Endodermal cell (in vitro differentiated cells): ENCODE data around the gene PDCD5. TPM values are rescaled to one million over a fixed set of nuclear protein-coding genes. Genes with fewer than 3 reads are reported as not detected.

Experiments
- DNase-seq: peaks from one replicate; pipeline ENCODE4 v3.0.0-alpha.2; 2017
- H3K27ac ChIP-seq: 2 replicates; pipeline ENCODE4 v1.5.1; 2013; ENCODE audit warnings: mild to moderate bottlenecking, low read depth, low read length, moderate library complexity
- H3K27me3 ChIP-seq: 2 replicates; pipeline ENCODE4 v1.6.1; 2013; ENCODE audit warnings: mild to moderate bottlenecking, low read length, moderate library complexity; ENCODE audit not compliant: insufficient read depth, control insufficient read depth, poor library complexity, severe bottlenecking
- H3K36me3 ChIP-seq: 2 replicates; pipeline ENCODE4 v1.7.0; 2013; ENCODE audit warnings: mild to moderate bottlenecking, low read length, moderate library complexity; ENCODE audit not compliant: control insufficient read depth, insufficient read depth
- H3K4me1 ChIP-seq: one replicate; pipeline ENCODE4 v1.7.0; 2013; ENCODE audit warnings: low read length; ENCODE audit not compliant: control insufficient read depth, insufficient read depth
- H3K4me3 ChIP-seq: 2 replicates; pipeline ENCODE4 v1.5.1; 2013; ENCODE audit warnings: mild to moderate bottlenecking, low read length, moderate library complexity
- H3K9ac ChIP-seq: 2 replicates; pipeline ENCODE4 v1.6.1; 2013; ENCODE audit warnings: mild to moderate bottlenecking, low read length, moderate library complexity; ENCODE audit not compliant: poor library complexity, severe bottlenecking; ENCODE audit errors: extremely low read depth
- H3K9me3 ChIP-seq: 2 replicates; pipeline ENCODE4 v1.6.1; 2013; ENCODE audit warnings: mild to moderate bottlenecking, low read length, moderate library complexity; ENCODE audit not compliant: control insufficient read depth
- H3K27ac Mint-ChIP-seq: 2 replicates; pipeline ENCODE4 v1.8.0; 2020; ENCODE audit warnings: mixed read lengths
- H3K27me3 Mint-ChIP-seq: 2 replicates; pipeline ENCODE4 v1.8.0; 2021; ENCODE audit warnings: mild to moderate bottlenecking, mixed read lengths; ENCODE audit not compliant: insufficient read depth
- H3K36me3 Mint-ChIP-seq: 2 replicates; pipeline ENCODE4 v1.8.0; 2020; ENCODE audit warnings: low read depth, mixed read lengths
- H3K4me1 Mint-ChIP-seq: 2 replicates; pipeline ENCODE4 v1.8.0; 2020; ENCODE audit warnings: mixed read lengths
- H3K4me3 Mint-ChIP-seq: 2 replicates; pipeline ENCODE4 v1.8.0; 2020; ENCODE audit warnings: mild to moderate bottlenecking, moderate library complexity, mixed read lengths
- H3K9me3 Mint-ChIP-seq: 2 replicates; pipeline ENCODE4 v1.8.0; 2020; ENCODE audit warnings: mild to moderate bottlenecking, mixed read lengths
- WGBS, 2 experiments: methylation state at CpG; one replicate each; pipeline versions ENCODE4 v1.1.5 to v1.1.7; 2013; ENCODE audit warnings: missing lambda C conversion rate in 2 of 2, mixed read lengths in 1 of 2; ENCODE audit not compliant: insufficient coverage in 1 of 2, insufficient read length in 1 of 2; 5-methylcytosine and 5-hydroxymethylcytosine counted together
- total RNA-seq, 2 donors: library from RNA; stranded (reverse); fragmentation: NEBNext Ultra II Directional in 1 of 2; extraction: Animal tissue kit (Norgen Biotek cat#: 25700) in 1 of 2; gene quantifications; 2 replicates in 1 of 2; 3 replicates in 1 of 2; pipeline ENCODE4 v1.2.1, GENCODE V29; 2021
- TF ChIP-seq, protein P1 (sequence below): fragments of 200-600 bp; sonication (generic); conservative IDR thresholded peaks from 2 replicates; pipeline ENCODE4 v1.5.0; 2021; ENCODE audit warnings: antibody characterized with exemption, mild to moderate bottlenecking

Gene PDCD5
- total RNA-seq, 2 donors from 2014 or later = 100 to 102 TPM

DNA sequence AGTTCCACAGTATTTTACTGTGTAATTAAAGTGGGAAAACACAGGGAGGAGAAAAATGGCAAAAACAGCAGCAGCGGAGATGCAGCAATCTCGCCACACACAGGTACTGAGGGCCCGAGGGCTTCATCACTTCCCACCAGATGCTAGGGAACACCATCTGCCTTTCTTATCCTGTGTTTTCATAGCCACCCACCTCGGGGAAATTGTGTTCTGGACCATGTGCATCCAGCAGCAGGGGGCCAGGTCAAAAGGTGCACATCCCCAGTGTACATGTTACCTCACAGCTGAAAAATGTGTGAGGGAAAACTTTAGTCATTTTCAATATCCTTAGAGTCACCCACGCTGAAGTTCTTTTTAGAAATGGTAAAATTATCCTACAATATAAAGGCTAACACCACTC is 30.2 kb downstream of the PDCD5 start:
- H3K36me3 Mint-ChIP-seq = peaks cover 67% of the 10 kb centered on the region
- Histone ChIP-seq H3K4me3 (no peak overlapping the region), H3K36me3 (peaks cover 71% of the 10 kb centered on the region), H3K4me1 (no peaks in the 10 kb centered on the region), H3K27me3 (no peaks in the 10 kb centered on the region), H3K9me3 (no peaks in the 10 kb centered on the region), H3K27ac (no peak overlapping the region), H3K9ac (no peak overlapping the region)
- TF ChIP-seq, protein P1, sequence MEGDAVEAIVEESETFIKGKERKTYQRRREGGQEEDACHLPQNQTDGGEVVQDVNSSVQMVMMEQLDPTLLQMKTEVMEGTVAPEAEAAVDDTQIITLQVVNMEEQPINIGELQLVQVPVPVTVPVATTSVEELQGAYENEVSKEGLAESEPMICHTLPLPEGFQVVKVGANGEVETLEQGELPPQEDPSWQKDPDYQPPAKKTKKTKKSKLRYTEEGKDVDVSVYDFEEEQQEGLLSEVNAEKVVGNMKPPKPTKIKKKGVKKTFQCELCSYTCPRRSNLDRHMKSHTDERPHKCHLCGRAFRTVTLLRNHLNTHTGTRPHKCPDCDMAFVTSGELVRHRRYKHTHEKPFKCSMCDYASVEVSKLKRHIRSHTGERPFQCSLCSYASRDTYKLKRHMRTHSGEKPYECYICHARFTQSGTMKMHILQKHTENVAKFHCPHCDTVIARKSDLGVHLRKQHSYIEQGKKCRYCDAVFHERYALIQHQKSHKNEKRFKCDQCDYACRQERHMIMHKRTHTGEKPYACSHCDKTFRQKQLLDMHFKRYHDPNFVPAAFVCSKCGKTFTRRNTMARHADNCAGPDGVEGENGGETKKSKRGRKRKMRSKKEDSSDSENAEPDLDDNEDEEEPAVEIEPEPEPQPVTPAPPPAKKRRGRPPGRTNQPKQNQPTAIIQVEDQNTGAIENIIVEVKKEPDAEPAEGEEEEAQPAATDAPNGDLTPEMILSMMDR = no peak
- no peaks in the 10 kb centered on the region for H3K27me3 Mint-ChIP-seq
- no peak overlapping the region for H3K27ac Mint-ChIP-seq
- no peak overlapping the region for H3K4me3 Mint-ChIP-seq
- H3K9me3 Mint-ChIP-seq = peaks cover 5% of the 10 kb centered on the region
- 82 to 93% methylated on average over 2 to 5 of the region's 5 CpGs for WGBS, 2 experiments
- no peak for DNase-seq
- no peaks in the 10 kb centered on the region for H3K4me1 Mint-ChIP-seq

DNA sequence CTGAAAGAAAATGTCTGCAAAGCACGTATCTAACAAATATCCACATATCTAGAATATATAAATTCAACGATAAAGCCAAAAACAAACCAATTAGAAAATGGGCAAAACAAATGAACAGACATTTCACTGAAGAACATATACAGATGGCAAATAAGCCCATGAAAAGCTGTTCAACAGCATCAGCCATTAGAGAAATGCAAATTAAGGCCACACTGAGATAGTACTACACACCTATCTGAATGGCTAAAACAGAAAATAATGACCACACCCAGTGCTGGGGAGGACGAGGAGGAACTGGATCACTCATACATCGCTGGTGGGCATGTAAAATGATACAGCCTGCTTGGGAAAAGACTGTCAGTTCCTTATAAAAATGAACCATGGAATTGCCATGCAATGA is 32.0 kb downstream of the PDCD5 start:
- peaks cover 63% of the 10 kb centered on the region for H3K36me3 Mint-ChIP-seq
- Histone ChIP-seq H3K9ac (no peak overlapping the region), H3K27me3 (no peaks in the 10 kb centered on the region), H3K36me3 (peaks cover 62% of the 10 kb centered on the region), H3K9me3 (no peaks in the 10 kb centered on the region), H3K4me3 (no peak overlapping the region), H3K4me1 (no peaks in the 10 kb centered on the region), H3K27ac (no peak overlapping the region)
- H3K27me3 Mint-ChIP-seq = no peaks in the 10 kb centered on the region
- no peak overlapping the region for H3K4me3 Mint-ChIP-seq
- H3K9me3 Mint-ChIP-seq = peaks cover 5% of the 10 kb centered on the region
- WGBS, 2 experiments = 68 to 100% methylated on average over 3 to 4 of the region's 4 CpGs
- no peak for DNase-seq
- TF ChIP-seq, protein P1 = no peak
- H3K27ac Mint-ChIP-seq = no peak overlapping the region
- H3K4me1 Mint-ChIP-seq = no peaks in the 10 kb centered on the region

DNA sequence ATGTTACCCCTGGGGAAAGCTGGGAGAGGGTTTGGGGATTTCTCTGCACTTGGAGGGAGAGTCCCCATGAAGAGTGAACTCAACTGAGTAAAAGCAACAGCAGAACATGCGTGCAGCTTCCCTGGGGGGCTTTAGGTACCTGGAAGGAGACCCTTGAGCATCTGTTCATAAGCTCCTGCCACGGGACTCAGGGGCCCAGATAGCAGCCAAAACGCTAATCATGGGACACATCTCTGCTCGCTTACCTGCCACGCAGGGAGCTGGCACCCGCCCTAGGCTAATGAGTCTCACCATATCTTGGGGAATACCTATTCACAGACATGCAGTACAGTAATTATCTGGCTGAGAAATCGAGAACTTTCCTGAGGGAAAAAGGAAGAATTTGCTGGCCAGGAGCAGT is 33.9 kb downstream of the PDCD5 start:
- DNase-seq = no peak

More for the DNA sequence above, 33.9 kb downstream of the PDCD5 start:
- H3K4me1 Mint-ChIP-seq = no peaks in the 10 kb centered on the region
- no peak overlapping the region for H3K4me3 ChIP-seq
- no peaks in the 10 kb centered on the region for H3K4me1 ChIP-seq
- no peaks in the 10 kb centered on the region for H3K9me3 ChIP-seq
- peaks cover 67% of the 10 kb centered on the region for H3K36me3 Mint-ChIP-seq
- H3K4me3 Mint-ChIP-seq = no peak overlapping the region
- TF ChIP-seq, protein P1 = no peak
- no peaks in the 10 kb centered on the region for H3K27me3 ChIP-seq
- no peaks in the 10 kb centered on the region for H3K9me3 Mint-ChIP-seq
- no peak overlapping the region for H3K9ac ChIP-seq
- H3K36me3 ChIP-seq = peaks cover 52% of the 10 kb centered on the region
- H3K27ac Mint-ChIP-seq = no peak overlapping the region
- 96% methylated on average over 7 of the region's 7 CpGs for WGBS, 2 experiments
- no peak overlapping the region for H3K27ac ChIP-seq
- H3K27me3 Mint-ChIP-seq = no peaks in the 10 kb centered on the region
